ENCODE results near the gene FRS3. TPM values are rescaled to one million over a fixed set of nuclear protein-coding genes. Genes with fewer than 3 reads are reported as not detected.

The FRS3 gene
- total and polyA plus RNA-seq, 2 of the 13 experiments (the other 11 are each of a cell fraction or from before 2014, with no cell fraction given), result 3.0 to 7.4 TPM

GRCh38 chr6:41735427-41736185, 44.1 kb downstream of the FRS3 start, which contains the start of gene TFEB (continued):
- TF ChIP-seq ZBTB40 (IDR thresholded peaks at IDR 0.05), result no peak
- no peak; the same call in 1 of the 2 replicates for TF ChIP-seq ZBTB40 (CRISPR knock-in tag; IDR thresholded peaks at IDR 0.05)
- peak; percentile 75; the same call in 1 of the 2 replicates for TF ChIP-seq KLF6 (CRISPR knock-in tag; IDR thresholded peaks at IDR 0.05)
- TF ChIP-seq SP140L (CRISPR knock-in tag; IDR thresholded peaks at IDR 0.05; ENCODE audit: borderline replicate concordance), result 0 out of 2 replicates have a peak, but pooled peaks have one; percentile 9
- TF ChIP-seq TOE1 (CRISPR knock-in tag; IDR thresholded peaks at IDR 0.05), result no peak; the same call in 1 of the 2 replicates
- no peak; the same call in 1 of the 2 replicates for TF ChIP-seq ZNF740 (CRISPR knock-in tag; IDR thresholded peaks at IDR 0.05)
- TF ChIP-seq KDM1A (CRISPR knock-in tag; IDR thresholded peaks at IDR 0.05), result no peak
- no peak for TF ChIP-seq CCDC6 (CRISPR knock-in tag; IDR thresholded peaks at IDR 0.05)
- no peak for TF ChIP-seq HNRNPH1 (optimal IDR thresholded peaks at IDR 0.05; ENCODE audit: low read depth, low read length)
- TF ChIP-seq ELF1 (CRISPR knock-in tag; IDR thresholded peaks at IDR 0.05), result peak; percentile 84
- 0 out of 2 replicates have a peak, but pooled peaks have one; percentile 39 for TF ChIP-seq ZNF782 (CRISPR knock-in tag; IDR thresholded peaks at IDR 0.05; ENCODE audit: borderline replicate concordance)
- TF ChIP-seq SATB2 (CRISPR knock-in tag; IDR thresholded peaks at IDR 0.05), result 0 out of 2 replicates have a peak, but pooled peaks have one; percentile 3
- TF ChIP-seq CREM (IDR thresholded peaks at IDR 0.05), result peak; percentile 94
- TF ChIP-seq CREM (CRISPR knock-in tag; IDR thresholded peaks at IDR 0.05), result 0 out of 2 replicates have a peak, but pooled peaks have one; percentile 1
- TF ChIP-seq ZNF335 (CRISPR knock-in tag; IDR thresholded peaks at IDR 0.05), result peak; percentile 56; the same call in 1 of the 2 replicates
- peak; percentile 83; the same call in 1 of the 2 replicates for TF ChIP-seq RFXAP (CRISPR knock-in tag; IDR thresholded peaks at IDR 0.05; ENCODE audit: borderline replicate concordance)
- TF ChIP-seq NCOA1 (CRISPR knock-in tag; IDR thresholded peaks at IDR 0.05), result 0 out of 2 replicates have a peak, but pooled peaks have one; percentile 43
- TF ChIP-seq NAIF1 (CRISPR knock-in tag; IDR thresholded peaks at IDR 0.05; ENCODE audit: borderline replicate concordance), result no peak
- TF ChIP-seq NFE2L2 (IDR thresholded peaks at IDR 0.05; ENCODE audit: low read length), result no peak
- peak; percentile 66 for TF ChIP-seq JARID2 (CRISPR knock-in tag; IDR thresholded peaks at IDR 0.05; ENCODE audit: insufficient replicate concordance)
- peak; percentile 74 for TF ChIP-seq ELF3 (CRISPR knock-in tag; IDR thresholded peaks at IDR 0.05)
- TF ChIP-seq ZFP37 (CRISPR knock-in tag; IDR thresholded peaks at IDR 0.05; ENCODE audit: borderline replicate concordance), result no peak
- TF ChIP-seq ZNF790 (CRISPR knock-in tag; IDR thresholded peaks at IDR 0.05; ENCODE audit: borderline replicate concordance), result no peak
